ENCODE data around the gene APEH.

DNA sequence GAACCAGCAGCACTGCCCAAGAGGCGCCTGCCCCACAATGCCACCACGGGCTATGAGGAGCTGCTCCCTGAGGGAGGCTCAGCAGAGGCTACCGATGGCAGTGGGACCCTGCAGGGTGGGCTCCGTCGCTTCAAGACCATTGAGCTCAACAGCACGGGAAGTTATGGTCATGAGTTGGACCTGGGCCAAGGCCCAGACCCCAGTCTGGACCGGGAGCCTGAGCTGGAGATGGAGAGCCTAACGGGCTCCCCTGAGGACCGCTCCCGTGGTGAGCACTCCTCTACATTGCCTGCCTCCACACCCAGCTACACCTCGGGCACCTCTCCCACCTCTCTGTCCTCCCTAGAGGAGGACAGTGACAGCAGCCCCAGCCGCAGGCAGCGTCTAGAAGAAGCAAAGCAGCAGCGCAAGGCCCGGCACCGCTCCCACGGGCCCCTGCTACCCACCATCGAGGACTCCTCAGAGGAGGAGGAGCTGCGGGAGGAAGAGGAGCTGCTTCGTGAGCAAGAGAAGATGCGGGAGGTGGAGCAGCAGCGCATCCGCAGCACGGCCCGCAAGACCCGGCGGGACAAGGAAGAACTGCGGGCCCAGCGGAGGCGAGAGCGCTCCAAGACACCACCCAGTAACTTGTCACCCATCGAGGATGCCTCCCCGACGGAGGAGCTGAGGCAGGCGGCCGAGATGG is 21.8 kb upstream of the APEH start:
- TF ChIP-seq POLR2A (IDR thresholded peaks at IDR 0.05; ENCODE audit: low read length) (no peak), GATA1 (IDR thresholded peaks at IDR 0.05; ENCODE audit: low read depth, low read length) (no peak)

Measured in erythroblast (primary cell).